Measurements from ENCODE around the gene MMP2. TPM values are rescaled to one million over a fixed set of nuclear protein-coding genes. Genes with fewer than 3 reads are reported as not detected.
A peak's percentile ranks its signal among the peaks of the same experiment; 100 is the strongest.

Gene MMP2
- total RNA-seq, 1 experiment from 2014 or later: 61.3 TPM

DNA sequence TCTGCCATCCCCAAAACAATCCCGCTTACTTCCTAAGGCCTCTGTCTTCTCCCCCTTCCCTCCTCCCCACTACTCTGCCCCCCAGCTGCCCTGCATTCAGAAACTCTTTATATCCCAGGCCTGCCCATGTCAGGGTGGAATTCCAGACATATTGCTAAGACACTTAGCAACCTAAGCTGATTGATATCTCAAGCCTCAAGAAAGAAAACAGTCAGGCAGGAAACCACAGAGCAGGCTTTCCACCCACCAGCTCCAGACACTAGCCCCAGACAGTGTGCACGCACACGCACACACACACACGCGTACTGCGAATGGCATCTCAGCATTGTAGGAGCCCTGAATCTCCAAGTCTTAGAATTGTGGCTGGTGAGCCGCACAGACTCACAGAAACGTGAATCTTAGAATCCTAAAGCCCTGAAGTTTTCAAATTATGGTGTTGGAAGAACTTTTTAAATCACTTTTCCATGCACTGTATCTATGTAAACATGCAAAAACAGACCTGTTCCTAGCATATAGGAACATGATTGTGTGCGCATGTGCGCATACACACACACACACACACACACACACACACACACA lies 21.0 kb downstream of the MMP2 start (continued):
- no peak for TF ChIP-seq ZNF263 (CRISPR knock-in tag; IDR thresholded peaks at IDR 0.05; ENCODE audit: low read depth)
- no peak for TF ChIP-seq ETV6 (CRISPR knock-in tag; IDR thresholded peaks at IDR 0.05)
- no peak for TF ChIP-seq NR3C1 (CRISPR knock-in tag; conservative IDR thresholded peaks at IDR 0.05; ENCODE audit: low read depth)
- TF ChIP-seq, protein P1, sequence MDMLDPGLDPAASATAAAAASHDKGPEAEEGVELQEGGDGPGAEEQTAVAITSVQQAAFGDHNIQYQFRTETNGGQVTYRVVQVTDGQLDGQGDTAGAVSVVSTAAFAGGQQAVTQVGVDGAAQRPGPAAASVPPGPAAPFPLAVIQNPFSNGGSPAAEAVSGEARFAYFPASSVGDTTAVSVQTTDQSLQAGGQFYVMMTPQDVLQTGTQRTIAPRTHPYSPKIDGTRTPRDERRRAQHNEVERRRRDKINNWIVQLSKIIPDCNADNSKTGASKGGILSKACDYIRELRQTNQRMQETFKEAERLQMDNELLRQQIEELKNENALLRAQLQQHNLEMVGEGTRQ (CRISPR knock-in tag; IDR thresholded peaks at IDR 0.05): no peak
- TF ChIP-seq FOXJ3 (CRISPR knock-in tag; IDR thresholded peaks at IDR 0.05; ENCODE audit: borderline replicate concordance): no peak
- TF ChIP-seq CBFB (CRISPR knock-in tag; IDR thresholded peaks at IDR 0.05; ENCODE audit: low read depth): no peak
- no peak for TF ChIP-seq CREM (CRISPR knock-in tag; IDR thresholded peaks at IDR 0.05)
- TF ChIP-seq, protein P2, sequence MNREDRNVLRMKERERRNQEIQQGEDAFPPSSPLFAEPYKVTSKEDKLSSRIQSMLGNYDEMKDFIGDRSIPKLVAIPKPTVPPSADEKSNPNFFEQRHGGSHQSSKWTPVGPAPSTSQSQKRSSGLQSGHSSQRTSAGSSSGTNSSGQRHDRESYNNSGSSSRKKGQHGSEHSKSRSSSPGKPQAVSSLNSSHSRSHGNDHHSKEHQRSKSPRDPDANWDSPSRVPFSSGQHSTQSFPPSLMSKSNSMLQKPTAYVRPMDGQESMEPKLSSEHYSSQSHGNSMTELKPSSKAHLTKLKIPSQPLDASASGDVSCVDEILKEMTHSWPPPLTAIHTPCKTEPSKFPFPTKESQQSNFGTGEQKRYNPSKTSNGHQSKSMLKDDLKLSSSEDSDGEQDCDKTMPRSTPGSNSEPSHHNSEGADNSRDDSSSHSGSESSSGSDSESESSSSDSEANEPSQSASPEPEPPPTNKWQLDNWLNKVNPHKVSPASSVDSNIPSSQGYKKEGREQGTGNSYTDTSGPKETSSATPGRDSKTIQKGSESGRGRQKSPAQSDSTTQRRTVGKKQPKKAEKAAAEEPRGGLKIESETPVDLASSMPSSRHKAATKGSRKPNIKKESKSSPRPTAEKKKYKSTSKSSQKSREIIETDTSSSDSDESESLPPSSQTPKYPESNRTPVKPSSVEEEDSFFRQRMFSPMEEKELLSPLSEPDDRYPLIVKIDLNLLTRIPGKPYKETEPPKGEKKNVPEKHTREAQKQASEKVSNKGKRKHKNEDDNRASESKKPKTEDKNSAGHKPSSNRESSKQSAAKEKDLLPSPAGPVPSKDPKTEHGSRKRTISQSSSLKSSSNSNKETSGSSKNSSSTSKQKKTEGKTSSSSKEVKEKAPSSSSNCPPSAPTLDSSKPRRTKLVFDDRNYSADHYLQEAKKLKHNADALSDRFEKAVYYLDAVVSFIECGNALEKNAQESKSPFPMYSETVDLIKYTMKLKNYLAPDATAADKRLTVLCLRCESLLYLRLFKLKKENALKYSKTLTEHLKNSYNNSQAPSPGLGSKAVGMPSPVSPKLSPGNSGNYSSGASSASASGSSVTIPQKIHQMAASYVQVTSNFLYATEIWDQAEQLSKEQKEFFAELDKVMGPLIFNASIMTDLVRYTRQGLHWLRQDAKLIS (CRISPR knock-in tag; IDR thresholded peaks at IDR 0.05; ENCODE audit: borderline replicate concordance): no peak
- no peak for TF ChIP-seq GRHL2 (CRISPR knock-in tag; IDR thresholded peaks at IDR 0.05; ENCODE audit: insufficient replicate concordance, severe bottlenecking)

DNA sequence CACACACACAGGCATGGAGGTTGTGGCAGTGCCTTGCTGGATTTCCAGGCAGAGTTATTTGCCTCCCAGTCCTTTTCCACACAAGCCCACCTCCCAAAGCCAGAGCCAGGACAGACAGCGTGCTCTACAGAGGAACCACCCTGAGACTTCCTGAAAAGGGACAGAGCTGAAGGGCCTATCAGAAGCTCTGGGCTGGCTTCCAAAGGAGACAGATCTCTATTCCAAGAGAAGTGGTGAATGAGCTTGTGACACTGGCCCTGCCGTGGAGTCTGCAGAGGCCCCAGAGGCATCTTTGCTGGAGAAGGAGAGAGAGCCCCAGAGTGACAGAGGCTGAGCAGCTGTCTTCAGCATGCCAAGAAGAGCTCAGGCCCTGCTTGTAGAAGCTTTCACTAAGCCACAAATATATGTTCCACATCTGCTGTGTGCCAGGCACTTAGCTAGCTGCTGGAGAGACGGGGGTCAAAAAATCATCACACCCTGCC lies 21.6 kb downstream of the MMP2 start:
- no peaks in the 10 kb centered on the region for H3K27me3 Mint-ChIP-seq (ENCODE audit: low read depth)
- ChIA-PET CTCF (interaction anchor here (0.7 to 3.0 kb wide), 11 partner anchors 14 to 359 kb away, joined by 3 to 62 read pairs (median 8); partner anchors contain the start of gene MMP2), POLR2A (no interaction called here)
- no peak for ATAC-seq
- H3K36me3 Mint-ChIP-seq: peaks cover 4% of the 10 kb centered on the region; the same call in 1 of the 2 replicates
- DNase-seq (ENCODE audit: low spot score): no peak
- H3K27ac Mint-ChIP-seq: no peak overlapping the region
- TF ChIP-seq, protein P3, sequence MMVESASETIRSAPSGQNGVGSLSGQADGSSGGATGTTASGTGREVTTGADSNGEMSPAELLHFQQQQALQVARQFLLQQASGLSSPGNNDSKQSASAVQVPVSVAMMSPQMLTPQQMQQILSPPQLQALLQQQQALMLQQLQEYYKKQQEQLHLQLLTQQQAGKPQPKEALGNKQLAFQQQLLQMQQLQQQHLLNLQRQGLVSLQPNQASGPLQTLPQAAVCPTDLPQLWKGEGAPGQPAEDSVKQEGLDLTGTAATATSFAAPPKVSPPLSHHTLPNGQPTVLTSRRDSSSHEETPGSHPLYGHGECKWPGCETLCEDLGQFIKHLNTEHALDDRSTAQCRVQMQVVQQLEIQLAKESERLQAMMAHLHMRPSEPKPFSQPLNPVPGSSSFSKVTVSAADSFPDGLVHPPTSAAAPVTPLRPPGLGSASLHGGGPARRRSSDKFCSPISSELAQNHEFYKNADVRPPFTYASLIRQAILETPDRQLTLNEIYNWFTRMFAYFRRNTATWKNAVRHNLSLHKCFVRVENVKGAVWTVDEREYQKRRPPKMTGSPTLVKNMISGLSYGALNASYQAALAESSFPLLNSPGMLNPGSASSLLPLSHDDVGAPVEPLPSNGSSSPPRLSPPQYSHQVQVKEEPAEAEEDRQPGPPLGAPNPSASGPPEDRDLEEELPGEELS (CRISPR knock-in tag; IDR thresholded peaks at IDR 0.05): no peak
- TF ChIP-seq NFYB (CRISPR knock-in tag; conservative IDR thresholded peaks at IDR 0.05; ENCODE audit: low read depth) (no peak), GABPB1 (CRISPR knock-in tag; IDR thresholded peaks at IDR 0.05) (no peak)
- H3K4me1 Mint-ChIP-seq: peaks cover 12% of the 10 kb centered on the region
- no peaks in the 10 kb centered on the region for H3K9me3 Mint-ChIP-seq
- no peak overlapping the region for H3K4me3 Mint-ChIP-seq

DNA sequence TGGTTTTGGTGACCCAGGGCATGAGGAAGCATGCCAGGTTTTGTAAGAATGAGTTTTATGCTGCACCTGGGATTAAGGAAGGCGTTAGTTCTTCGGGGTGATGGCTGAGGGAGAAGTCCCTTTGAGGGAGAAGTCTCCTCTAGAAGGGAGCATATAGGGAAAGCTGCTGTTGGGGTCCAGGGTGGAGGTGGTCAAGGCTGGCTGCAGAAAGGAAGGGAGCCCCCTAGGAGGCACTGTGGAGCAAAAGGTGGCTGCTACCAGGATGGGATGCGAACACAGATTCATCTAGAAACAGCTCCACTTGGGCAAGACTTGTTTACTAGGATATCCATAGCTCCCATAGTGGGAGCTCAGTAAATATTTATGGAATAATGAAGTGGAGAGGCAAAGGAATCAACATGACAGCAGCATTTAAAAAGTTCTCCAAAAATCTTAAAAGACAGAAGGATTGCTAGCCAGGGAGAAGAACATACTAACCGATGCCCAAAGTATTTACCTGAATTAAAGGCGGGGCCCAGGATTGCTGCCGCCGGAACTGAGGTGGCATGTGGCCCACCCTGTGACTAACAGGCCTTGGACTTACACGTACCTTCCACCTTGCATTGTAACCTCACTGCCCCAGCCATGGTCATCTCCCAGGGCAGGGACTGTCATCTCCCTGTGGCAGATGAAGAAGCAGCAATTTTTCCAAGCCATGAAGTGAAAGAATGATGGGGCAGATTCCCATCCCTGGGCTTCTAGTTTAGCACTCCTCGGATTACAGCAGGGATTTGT lies 22.7 kb downstream of the MMP2 start:
- no peaks in the 10 kb centered on the region for H3K9me3 Mint-ChIP-seq
- peak; percentile 69 for ATAC-seq
- no peak overlapping the region for H3K27ac Mint-ChIP-seq
- peaks cover 8% of the 10 kb centered on the region for H3K4me1 Mint-ChIP-seq
- H3K27me3 Mint-ChIP-seq (ENCODE audit: low read depth): no peaks in the 10 kb centered on the region
- no peak overlapping the region for H3K4me3 Mint-ChIP-seq
- POLR2A ChIA-PET: no interaction called here
- CTCF ChIA-PET: interaction anchor here (0.7 to 3.0 kb wide), 25 partner anchors 8 to 512 kb away, joined by 3 to 62 read pairs (median 6); partner anchors contain the start of genes IRX6 and MMP2
- DNase-seq (ENCODE audit: low spot score): peak; percentile 59
- H3K36me3 Mint-ChIP-seq: peaks cover 11% of the 10 kb centered on the region; the same call in 1 of the 2 replicates
- TF ChIP-seq OVOL2 (CRISPR knock-in tag; IDR thresholded peaks at IDR 0.05; ENCODE audit: borderline replicate concordance): no peak
- no peak for TF ChIP-seq ZNF138 (CRISPR knock-in tag; conservative IDR thresholded peaks at IDR 0.05)
- TF ChIP-seq, protein P4, sequence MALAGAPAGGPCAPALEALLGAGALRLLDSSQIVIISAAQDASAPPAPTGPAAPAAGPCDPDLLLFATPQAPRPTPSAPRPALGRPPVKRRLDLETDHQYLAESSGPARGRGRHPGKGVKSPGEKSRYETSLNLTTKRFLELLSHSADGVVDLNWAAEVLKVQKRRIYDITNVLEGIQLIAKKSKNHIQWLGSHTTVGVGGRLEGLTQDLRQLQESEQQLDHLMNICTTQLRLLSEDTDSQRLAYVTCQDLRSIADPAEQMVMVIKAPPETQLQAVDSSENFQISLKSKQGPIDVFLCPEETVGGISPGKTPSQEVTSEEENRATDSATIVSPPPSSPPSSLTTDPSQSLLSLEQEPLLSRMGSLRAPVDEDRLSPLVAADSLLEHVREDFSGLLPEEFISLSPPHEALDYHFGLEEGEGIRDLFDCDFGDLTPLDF (CRISPR knock-in tag; IDR thresholded peaks at IDR 0.05): no peak
- TF ChIP-seq, protein P5, sequence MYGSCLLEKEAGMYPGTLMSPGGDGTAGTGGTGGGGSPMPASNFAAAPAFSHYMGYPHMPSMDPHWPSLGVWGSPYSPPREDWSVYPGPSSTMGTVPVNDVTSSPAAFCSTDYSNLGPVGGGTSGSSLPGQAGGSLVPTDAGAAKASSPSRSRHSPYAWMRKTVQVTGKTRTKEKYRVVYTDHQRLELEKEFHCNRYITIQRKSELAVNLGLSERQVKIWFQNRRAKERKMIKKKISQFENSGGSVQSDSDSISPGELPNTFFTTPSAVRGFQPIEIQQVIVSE (CRISPR knock-in tag; IDR thresholded peaks at IDR 0.05; ENCODE audit: borderline replicate concordance): no peak
- TF ChIP-seq, protein P6, sequence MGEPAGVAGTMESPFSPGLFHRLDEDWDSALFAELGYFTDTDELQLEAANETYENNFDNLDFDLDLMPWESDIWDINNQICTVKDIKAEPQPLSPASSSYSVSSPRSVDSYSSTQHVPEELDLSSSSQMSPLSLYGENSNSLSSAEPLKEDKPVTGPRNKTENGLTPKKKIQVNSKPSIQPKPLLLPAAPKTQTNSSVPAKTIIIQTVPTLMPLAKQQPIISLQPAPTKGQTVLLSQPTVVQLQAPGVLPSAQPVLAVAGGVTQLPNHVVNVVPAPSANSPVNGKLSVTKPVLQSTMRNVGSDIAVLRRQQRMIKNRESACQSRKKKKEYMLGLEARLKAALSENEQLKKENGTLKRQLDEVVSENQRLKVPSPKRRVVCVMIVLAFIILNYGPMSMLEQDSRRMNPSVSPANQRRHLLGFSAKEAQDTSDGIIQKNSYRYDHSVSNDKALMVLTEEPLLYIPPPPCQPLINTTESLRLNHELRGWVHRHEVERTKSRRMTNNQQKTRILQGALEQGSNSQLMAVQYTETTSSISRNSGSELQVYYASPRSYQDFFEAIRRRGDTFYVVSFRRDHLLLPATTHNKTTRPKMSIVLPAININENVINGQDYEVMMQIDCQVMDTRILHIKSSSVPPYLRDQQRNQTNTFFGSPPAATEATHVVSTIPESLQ (CRISPR knock-in tag; IDR thresholded peaks at IDR 0.05): no peak
- TF ChIP-seq ETV6 (CRISPR knock-in tag; IDR thresholded peaks at IDR 0.05): no peak
- no peak for TF ChIP-seq IRF2 (CRISPR knock-in tag; IDR thresholded peaks at IDR 0.05; ENCODE audit: borderline replicate concordance, low read depth)
- TF ChIP-seq, protein P7, sequence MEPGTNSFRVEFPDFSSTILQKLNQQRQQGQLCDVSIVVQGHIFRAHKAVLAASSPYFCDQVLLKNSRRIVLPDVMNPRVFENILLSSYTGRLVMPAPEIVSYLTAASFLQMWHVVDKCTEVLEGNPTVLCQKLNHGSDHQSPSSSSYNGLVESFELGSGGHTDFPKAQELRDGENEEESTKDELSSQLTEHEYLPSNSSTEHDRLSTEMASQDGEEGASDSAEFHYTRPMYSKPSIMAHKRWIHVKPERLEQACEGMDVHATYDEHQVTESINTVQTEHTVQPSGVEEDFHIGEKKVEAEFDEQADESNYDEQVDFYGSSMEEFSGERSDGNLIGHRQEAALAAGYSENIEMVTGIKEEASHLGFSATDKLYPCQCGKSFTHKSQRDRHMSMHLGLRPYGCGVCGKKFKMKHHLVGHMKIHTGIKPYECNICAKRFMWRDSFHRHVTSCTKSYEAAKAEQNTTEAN (CRISPR knock-in tag; IDR thresholded peaks at IDR 0.05): no peak

Measured in WTC11 (cell line).